ENCODE data around the gene INPP4A.

INPP4A gene

DNA sequence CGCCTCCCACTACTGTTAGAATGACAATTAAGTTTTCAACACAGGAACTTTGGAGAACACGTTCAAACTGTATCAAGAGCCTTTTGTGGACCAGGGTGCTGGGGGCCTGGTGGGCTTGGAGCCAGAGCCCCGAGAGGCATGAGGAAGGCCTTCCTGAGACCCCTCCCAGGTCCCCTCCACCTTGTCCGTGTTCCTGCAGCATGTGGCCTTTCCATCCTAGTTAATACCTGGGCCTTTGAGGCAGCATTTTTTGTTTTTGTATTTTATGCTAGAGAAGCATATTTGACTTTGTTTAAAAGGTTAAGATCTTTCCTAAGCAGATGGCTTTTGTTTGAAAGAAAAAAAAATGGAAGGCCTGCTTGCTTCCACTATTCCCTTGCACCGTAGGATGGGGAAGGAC is 68.0 kb downstream of the INPP4A start:
- in situ Hi-C loops (cut with HindIII; ENCODE audit: low pct_ligation_motif_present, low sequenced_read_pairs): no loop called here
- TF ChIP-seq CTCF (IDR thresholded peaks at IDR 0.05; ENCODE audit: low read depth, low read length, missing control alignments): no peak
- H3K4me3 ChIP-seq (ENCODE audit: low read depth, low read length): no peak overlapping the region

GRCh38 chr2:98514096-98514639 is 69.5 kb downstream of the INPP4A start:
- TF ChIP-seq CTCF (IDR thresholded peaks at IDR 0.05; ENCODE audit: low read depth, low read length, missing control alignments): no peak
- no peak overlapping the region for H3K4me3 ChIP-seq (ENCODE audit: low read depth, low read length)
- DNase-seq: no peak
- in situ Hi-C loops (cut with HindIII; ENCODE audit: low pct_ligation_motif_present, low sequenced_read_pairs): no loop called here
- H3K27ac ChIP-seq: no peak overlapping the region
- no peaks in the 10 kb centered on the region for H3K27me3 ChIP-seq (replicated peaks)
- H3K36me3 ChIP-seq (replicated peaks): no peaks in the 10 kb centered on the region

More for the DNA sequence above, 68.0 kb downstream of the INPP4A start:
- Histone ChIP-seq H3K27ac (no peak overlapping the region), H3K27me3 (replicated peaks) (no peaks in the 10 kb centered on the region), H3K36me3 (replicated peaks) (no peaks in the 10 kb centered on the region)
- DNase-seq: no peak

DNA sequence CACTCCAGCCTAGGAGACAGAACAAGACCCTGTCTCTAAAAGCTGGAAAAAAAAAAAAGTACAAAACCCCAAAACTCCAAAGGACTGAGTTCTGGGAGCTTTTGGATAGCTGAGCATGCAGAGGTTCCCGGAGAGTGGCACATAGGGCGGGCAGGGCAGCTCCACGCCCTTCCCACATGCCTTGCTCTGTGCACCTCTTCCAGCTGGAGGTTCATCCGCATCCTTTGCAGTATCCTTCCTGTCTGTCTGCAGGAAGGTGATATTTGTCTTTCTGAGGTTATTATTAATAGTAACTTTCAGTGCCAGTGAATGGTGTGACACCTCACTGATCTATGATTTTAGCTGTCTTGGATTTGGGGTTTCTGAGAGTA is 70.2 kb downstream of the INPP4A start:
- H3K4me3 ChIP-seq (ENCODE audit: low read depth, low read length): no peak overlapping the region
- in situ Hi-C loops (cut with HindIII; ENCODE audit: low pct_ligation_motif_present, low sequenced_read_pairs): no loop called here
- H3K27me3 ChIP-seq (replicated peaks): no peaks in the 10 kb centered on the region
- H3K36me3 ChIP-seq (replicated peaks): no peaks in the 10 kb centered on the region
- no peak for TF ChIP-seq CTCF (IDR thresholded peaks at IDR 0.05; ENCODE audit: low read depth, low read length, missing control alignments)
- DNase-seq: no peak
- H3K27ac ChIP-seq: no peak overlapping the region

- no peaks in the 10 kb centered on the region for H3K27me3 ChIP-seq (replicated peaks)
- H3K4me3 ChIP-seq (ENCODE audit: low read depth, low read length): no peak overlapping the region
- no peak overlapping the region for H3K27ac ChIP-seq
- in situ Hi-C loops (cut with HindIII; ENCODE audit: low pct_ligation_motif_present, low sequenced_read_pairs): no loop called here
- DNase-seq: peak; percentile 35
- no peak for TF ChIP-seq CTCF (IDR thresholded peaks at IDR 0.05; ENCODE audit: low read depth, low read length, missing control alignments)
- H3K36me3 ChIP-seq (replicated peaks): no peaks in the 10 kb centered on the region
These were observed 70.8 kb downstream of the INPP4A start for GRCh38 chr2:98515250-98515991.

DNA sequence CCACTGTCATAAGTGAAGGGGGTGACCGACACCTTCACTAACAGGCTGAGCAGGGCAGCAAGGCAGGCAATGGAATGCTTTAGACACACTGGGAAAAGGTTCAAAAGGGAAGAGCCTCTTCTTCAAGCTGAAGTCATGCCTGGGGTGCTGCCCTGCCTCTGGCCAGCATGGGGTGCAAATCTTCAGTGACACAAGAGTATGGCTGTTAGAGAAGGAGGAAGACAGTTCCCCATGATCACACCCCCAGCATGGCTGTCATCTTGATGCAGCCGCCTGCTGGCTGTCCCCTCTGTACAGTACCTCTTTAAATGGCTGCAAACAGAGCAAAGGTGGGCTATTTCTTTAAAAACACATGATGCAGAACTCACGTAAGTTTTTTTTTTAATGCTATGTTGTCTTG is 71.9 kb downstream of the INPP4A start:
- no peak overlapping the region for H3K4me3 ChIP-seq (ENCODE audit: low read depth, low read length)
- DNase-seq: no peak
- H3K36me3 ChIP-seq (replicated peaks): no peaks in the 10 kb centered on the region
- no peaks in the 10 kb centered on the region for H3K27me3 ChIP-seq (replicated peaks)
- in situ Hi-C loops (cut with HindIII; ENCODE audit: low pct_ligation_motif_present, low sequenced_read_pairs): no loop called here
- H3K27ac ChIP-seq: no peak overlapping the region
- TF ChIP-seq CTCF (IDR thresholded peaks at IDR 0.05; ENCODE audit: low read depth, low read length, missing control alignments): no peak

DNA sequence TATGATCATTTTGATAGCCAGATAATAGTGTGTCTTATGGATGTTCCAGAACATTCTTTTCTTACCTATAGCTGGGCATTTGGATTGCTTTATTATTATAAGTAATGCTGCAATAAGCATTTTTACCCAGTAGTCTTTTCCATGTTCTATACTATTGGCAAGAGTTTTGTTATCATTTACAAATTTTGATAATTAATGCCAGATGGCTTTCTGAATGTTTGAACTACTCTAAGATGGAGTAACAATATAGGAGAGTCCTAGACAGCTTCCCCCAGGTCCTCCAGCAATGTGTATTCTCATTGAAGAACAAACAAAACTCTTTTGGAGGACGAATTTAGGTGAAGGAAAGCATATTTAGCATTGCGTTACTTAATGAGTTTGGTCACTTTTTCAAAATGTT is 73.0 kb downstream of the INPP4A start:
- in situ Hi-C loops (cut with HindIII; ENCODE audit: low pct_ligation_motif_present, low sequenced_read_pairs): no loop called here
- TF ChIP-seq CTCF (IDR thresholded peaks at IDR 0.05; ENCODE audit: low read depth, low read length, missing control alignments): no peak
- no peak for DNase-seq
- Histone ChIP-seq H3K36me3 (replicated peaks) (no peaks in the 10 kb centered on the region), H3K27me3 (replicated peaks) (no peaks in the 10 kb centered on the region), H3K27ac (no peak overlapping the region), H3K4me3 (ENCODE audit: low read depth, low read length) (no peak overlapping the region)
